ENCODE results near the gene DRAP1. TPM values are rescaled to one million over a fixed set of nuclear protein-coding genes. Genes with fewer than 3 reads are reported as not detected.

The DRAP1 gene
- total and polyA plus RNA-seq, 9 of the 15 experiments (the other 6 are each of a cell fraction or from before 2014, with no cell fraction given): 9.6 to 200 (median 92.9) TPM

- TF ChIP-seq HCFC1 (IDR thresholded peaks at IDR 0.05; ENCODE audit: low read depth, low read length) (peak; percentile 79), ATF7 (IDR thresholded peaks at IDR 0.05) (peak; percentile 88), U2AF2 (optimal IDR thresholded peaks at IDR 0.05; ENCODE audit: low read depth, low read length) (no peak), ZNF431 (CRISPR knock-in tag; IDR thresholded peaks at IDR 0.05) (0 out of 2 replicates have a peak, but pooled peaks have one; percentile 45), LEF1 (IDR thresholded peaks at IDR 0.05) (no peak), HINFP (tag; conservative IDR thresholded peaks at IDR 0.05; ENCODE audit: low read depth) (no peak), TAF7 (tag; IDR thresholded peaks at IDR 0.05) (no peak), CHD1 (IDR thresholded peaks at IDR 0.05; ENCODE audit: low read length) (no peak), HMG20B (CRISPR knock-in tag; IDR thresholded peaks at IDR 0.05) (no peak), HMGN3 (IDR thresholded peaks at IDR 0.05; ENCODE audit: borderline replicate concordance, extremely low read depth, insufficient read length, low read depth, low read length) (peak; percentile 78), ID3 (CRISPR knock-in tag; IDR thresholded peaks at IDR 0.05) (no peak), ID3 (tag; IDR thresholded peaks at IDR 0.05) (0 out of 2 replicates have a peak, but pooled peaks have one; percentile 39), MAX (CRISPR knock-in tag; IDR thresholded peaks at IDR 0.05) (no peak; the same call in 1 of the 2 replicates), THRAP3 (IDR thresholded peaks at IDR 0.05; ENCODE audit: borderline replicate concordance) (0 out of 2 replicates have a peak, but pooled peaks have one; percentile 19), GATA2 (CRISPR knock-in tag; IDR thresholded peaks at IDR 0.05) (no peak), TEAD4 (IDR thresholded peaks at IDR 0.05; ENCODE audit: low read length) (peak; percentile 60; the same call in 1 of the 2 replicates), TEAD4 (CRISPR knock-in tag; IDR thresholded peaks at IDR 0.05; ENCODE audit: borderline replicate concordance) (no peak), RBM25 (IDR thresholded peaks at IDR 0.05; ENCODE audit: low read depth, low read length, severe bottlenecking) (no peak), SRSF7 (optimal IDR thresholded peaks at IDR 0.05; ENCODE audit: low read depth, low read length) (no peak), BRF1 (IDR thresholded peaks at IDR 0.05; ENCODE audit: borderline replicate concordance, extremely low read depth, insufficient read length) (no peak), MYNN (IDR thresholded peaks at IDR 0.05) (no peak), MYNN (CRISPR knock-in tag; IDR thresholded peaks at IDR 0.05) (no peak), MTA3 (IDR thresholded peaks at IDR 0.05; ENCODE audit: borderline replicate concordance) (peak; percentile 76; the same call in 1 of the 2 replicates), RBM39 (optimal IDR thresholded peaks at IDR 0.05; ENCODE audit: low read depth, low read length) (no peak), ZKSCAN3 (CRISPR knock-in tag; IDR thresholded peaks at IDR 0.05) (no peak), NR1H2 (CRISPR knock-in tag; IDR thresholded peaks at IDR 0.05) (peak; percentile 72; the same call in 1 of the 2 replicates), ZNF133 (CRISPR knock-in tag; IDR thresholded peaks at IDR 0.05) (no peak)
Measured at GRCh38 chr11:65888163-65888814, 30.9 kb upstream of the DRAP1 start, which contains the start of gene FIBP (continued).
